ENCODE measurements around the gene SP7. TPM values are rescaled to one million over a fixed set of nuclear protein-coding genes. Genes with fewer than 3 reads are reported as not detected.

The SP7 gene
- total and polyA plus RNA-seq, 9 of the 15 experiments (the other 6 are each of a cell fraction or from before 2014, with no cell fraction given), result 0.04 TPM; not detected in 8

GRCh38 chr12:53295070-53295890, 40.9 kb downstream of the SP7 start, which contains the start of gene PFDN5 (continued):
- no peak; the same call in 1 of the 2 replicates for TF ChIP-seq MGA (IDR thresholded peaks at IDR 0.05)
- peak; percentile 80 for TF ChIP-seq SAP30 (IDR thresholded peaks at IDR 0.05; ENCODE audit: borderline replicate concordance, insufficient read depth, low read depth, low read length, poor library complexity, severe bottlenecking)
- peak; percentile 90 for TF ChIP-seq KDM5B (IDR thresholded peaks at IDR 0.05; ENCODE audit: insufficient replicate concordance, low read depth, low read length)
- 0 out of 2 replicates have a peak, but pooled peaks have one; percentile 29 for TF ChIP-seq CBFB (CRISPR knock-in tag; IDR thresholded peaks at IDR 0.05)
- TF ChIP-seq FOXO4 (CRISPR knock-in tag; IDR thresholded peaks at IDR 0.05), result no peak
- no peak for TF ChIP-seq MTF1 (CRISPR knock-in tag; IDR thresholded peaks at IDR 0.05; ENCODE audit: borderline replicate concordance)
- TF ChIP-seq MITF (IDR thresholded peaks at IDR 0.05), result no peak
- no peak for TF ChIP-seq MECOM (CRISPR knock-in tag; IDR thresholded peaks at IDR 0.05)
- TF ChIP-seq USF2 (CRISPR knock-in tag; IDR thresholded peaks at IDR 0.05), result no peak
- TF ChIP-seq NFATC3 (IDR thresholded peaks at IDR 0.05), result no peak

All from K562 (cell line).